ENCODE data around the gene DCUN1D4.

The DCUN1D4 gene

GRCh38 chr4:51862199-51862598 is 19.2 kb downstream of the DCUN1D4 start:
- DNase-seq (ENCODE audit: low spot score): no peak
- TF ChIP-seq CTCF (IDR thresholded peaks at IDR 0.05; ENCODE audit: borderline replicate concordance, control extremely low read depth, extremely low read depth, insufficient read depth, missing control alignments): no peak
- in situ Hi-C loops (cut with MboI; ENCODE audit: low sequenced_read_pairs, unreplicated experiment): no loop called here

GRCh38 chr4:51862781-51863180 is 19.8 kb downstream of the DCUN1D4 start:
- in situ Hi-C loops (cut with MboI; ENCODE audit: low sequenced_read_pairs, unreplicated experiment): no loop called here
- TF ChIP-seq CTCF (IDR thresholded peaks at IDR 0.05; ENCODE audit: borderline replicate concordance, control extremely low read depth, extremely low read depth, insufficient read depth, missing control alignments): no peak
- no peak for DNase-seq (ENCODE audit: low spot score)

- no peak for DNase-seq (ENCODE audit: low spot score)
- in situ Hi-C loops (cut with MboI; ENCODE audit: low sequenced_read_pairs, unreplicated experiment): no loop called here
- no peak for TF ChIP-seq CTCF (IDR thresholded peaks at IDR 0.05; ENCODE audit: borderline replicate concordance, control extremely low read depth, extremely low read depth, insufficient read depth, missing control alignments)
These were observed 22.8 kb downstream of the DCUN1D4 start for GRCh38 chr4:51865717-51866116.

GRCh38 chr4:51866835-51867234 is 23.9 kb downstream of the DCUN1D4 start:
- DNase-seq (ENCODE audit: low spot score): no peak
- no peak for TF ChIP-seq CTCF (IDR thresholded peaks at IDR 0.05; ENCODE audit: borderline replicate concordance, control extremely low read depth, extremely low read depth, insufficient read depth, missing control alignments)
- in situ Hi-C loops (cut with MboI; ENCODE audit: low sequenced_read_pairs, unreplicated experiment): no loop called here

- TF ChIP-seq CTCF (IDR thresholded peaks at IDR 0.05; ENCODE audit: borderline replicate concordance, control extremely low read depth, extremely low read depth, insufficient read depth, missing control alignments): no peak
- DNase-seq (ENCODE audit: low spot score): no peak
- in situ Hi-C loops (cut with MboI; ENCODE audit: low sequenced_read_pairs, unreplicated experiment): no loop called here
These were observed 24.9 kb downstream of the DCUN1D4 start for GRCh38 chr4:51867689-51868448.

GRCh38 chr4:51868449-51868847 is 25.5 kb downstream of the DCUN1D4 start:
- in situ Hi-C loops (cut with MboI; ENCODE audit: low sequenced_read_pairs, unreplicated experiment): no loop called here
- DNase-seq (ENCODE audit: low spot score): no peak
- TF ChIP-seq CTCF (IDR thresholded peaks at IDR 0.05; ENCODE audit: borderline replicate concordance, control extremely low read depth, extremely low read depth, insufficient read depth, missing control alignments): no peak
